Measurements from ENCODE around the gene LRRC75B.
"Not testable (repeated sequence)": the region's sequence is repeated elsewhere in the genome, so short reads cannot be mapped to it uniquely, and the experiment has no call there.

- TF ChIP-seq CTCF (IDR thresholded peaks at IDR 0.05); POLR2AphosphoS5 (IDR thresholded peaks at IDR 0.05; ENCODE audit: low read depth, low read length); REST (IDR thresholded peaks at IDR 0.05; ENCODE audit: insufficient read depth in 1 of 2, low read depth in 2 of 2, low read length in 1 of 2); SIN3A (IDR thresholded peaks at IDR 0.05; ENCODE audit: borderline replicate concordance, insufficient read depth, low read depth, low read length); TCF7L2 (IDR thresholded peaks at IDR 0.05; ENCODE audit: low read depth, low read length): not testable (repeated sequence)
Observed at GRCh38 chr22:24606340-24606739, 13.5 kb upstream of the LRRC75B start.

Measured in Panc1 (cell line).